ENCODE data around the gene POLR2A.

POLR2A gene

DNA sequence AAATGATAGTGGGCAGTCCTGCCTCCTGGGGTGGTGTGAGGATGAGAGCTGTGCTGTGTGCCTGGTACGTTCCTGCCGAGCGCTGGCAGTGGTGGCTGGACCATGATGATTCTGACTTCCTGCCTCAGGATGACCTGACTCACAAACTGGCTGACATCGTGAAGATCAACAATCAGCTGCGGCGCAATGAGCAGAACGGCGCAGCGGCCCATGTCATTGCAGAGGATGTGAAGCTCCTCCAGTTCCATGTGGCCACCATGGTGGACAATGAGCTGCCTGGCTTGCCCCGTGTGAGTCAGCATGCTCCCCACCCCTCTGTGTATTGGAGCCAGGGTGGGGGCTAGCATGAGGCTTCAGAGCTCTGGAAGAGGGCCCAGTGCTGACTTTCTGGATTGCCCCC, 13.1 kb downstream of the POLR2A start:
- Histone ChIP-seq H3K9ac (ENCODE audit: insufficient read length) (no peak overlapping the region), H3K36me3 (ENCODE audit: insufficient read depth, low read length) (peaks cover 80% of the 10 kb centered on the region), H3K27ac (no peak overlapping the region), H3K4me3 (no peak overlapping the region), H3K9me3 (ENCODE audit: low read depth, low read length) (no peaks in the 10 kb centered on the region)
- TF ChIP-seq POLR2AphosphoS5 (IDR thresholded peaks at IDR 0.05; ENCODE audit: borderline replicate concordance, low read depth, low read length) (no peak), EZH2 (IDR thresholded peaks at IDR 0.05) (no peak), FOXP2 (optimal IDR thresholded peaks at IDR 0.05; ENCODE audit: control extremely low read depth, extremely low read length, insufficient read depth) (no peak)
- DNase-seq (ENCODE audit: low read depth, low spot score) = no peak

DNA sequence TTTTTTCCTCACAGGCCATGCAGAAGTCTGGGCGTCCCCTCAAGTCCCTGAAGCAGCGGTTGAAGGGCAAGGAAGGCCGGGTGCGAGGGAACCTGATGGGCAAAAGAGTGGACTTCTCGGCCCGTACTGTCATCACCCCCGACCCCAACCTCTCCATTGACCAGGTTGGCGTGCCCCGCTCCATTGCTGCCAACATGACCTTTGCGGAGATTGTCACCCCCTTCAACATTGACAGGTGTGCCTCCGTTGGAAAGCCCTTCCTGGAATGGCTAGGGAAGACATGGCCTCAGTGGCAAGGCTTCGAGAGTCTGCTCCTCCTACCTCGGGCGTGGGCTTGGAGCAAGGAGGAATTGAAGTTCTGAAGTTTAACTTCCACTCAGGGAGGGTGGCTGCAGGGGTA, 13.5 kb downstream of the POLR2A start:
- Histone ChIP-seq H3K4me3 (no peak overlapping the region), H3K9me3 (ENCODE audit: low read depth, low read length) (no peaks in the 10 kb centered on the region), H3K9ac (ENCODE audit: insufficient read length) (no peak overlapping the region), H3K36me3 (ENCODE audit: insufficient read depth, low read length) (peaks cover 82% of the 10 kb centered on the region), H3K27ac (no peak overlapping the region)
- TF ChIP-seq FOXP2 (optimal IDR thresholded peaks at IDR 0.05; ENCODE audit: control extremely low read depth, extremely low read length, insufficient read depth) (no peak), POLR2AphosphoS5 (IDR thresholded peaks at IDR 0.05; ENCODE audit: borderline replicate concordance, low read depth, low read length) (no peak), EZH2 (IDR thresholded peaks at IDR 0.05) (no peak)
- DNase-seq (ENCODE audit: low read depth, low spot score) = no peak

DNA sequence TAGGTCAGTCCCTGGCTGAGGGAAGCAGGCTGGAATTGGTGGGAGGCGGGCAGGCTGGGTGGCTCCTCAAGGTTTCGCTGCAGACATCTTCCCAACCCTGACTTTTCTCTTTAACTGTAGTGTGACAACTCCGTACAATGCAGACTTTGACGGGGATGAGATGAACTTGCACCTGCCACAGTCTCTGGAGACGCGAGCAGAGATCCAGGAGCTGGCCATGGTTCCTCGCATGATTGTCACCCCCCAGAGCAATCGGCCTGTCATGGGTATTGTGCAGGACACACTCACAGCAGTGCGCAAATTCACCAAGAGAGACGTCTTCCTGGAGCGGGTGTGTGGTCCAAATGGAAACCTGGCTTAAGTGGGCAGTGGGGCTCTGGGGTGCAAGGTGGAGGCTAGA, 15.0 kb downstream of the POLR2A start:
- no peaks in the 10 kb centered on the region for H3K9me3 ChIP-seq (ENCODE audit: low read depth, low read length)
- H3K4me3 ChIP-seq = no peak overlapping the region
- DNase-seq (ENCODE audit: low read depth, low spot score) = no peak
- H3K9ac ChIP-seq (ENCODE audit: insufficient read length) = no peak overlapping the region
- no peak for TF ChIP-seq FOXP2 (optimal IDR thresholded peaks at IDR 0.05; ENCODE audit: control extremely low read depth, extremely low read length, insufficient read depth)
- no peak for TF ChIP-seq EZH2 (IDR thresholded peaks at IDR 0.05)
- TF ChIP-seq POLR2AphosphoS5 (IDR thresholded peaks at IDR 0.05; ENCODE audit: borderline replicate concordance, low read depth, low read length) = no peak
- H3K36me3 ChIP-seq (ENCODE audit: insufficient read depth, low read length) = peaks cover 88% of the 10 kb centered on the region
- no peak overlapping the region for H3K27ac ChIP-seq

DNA sequence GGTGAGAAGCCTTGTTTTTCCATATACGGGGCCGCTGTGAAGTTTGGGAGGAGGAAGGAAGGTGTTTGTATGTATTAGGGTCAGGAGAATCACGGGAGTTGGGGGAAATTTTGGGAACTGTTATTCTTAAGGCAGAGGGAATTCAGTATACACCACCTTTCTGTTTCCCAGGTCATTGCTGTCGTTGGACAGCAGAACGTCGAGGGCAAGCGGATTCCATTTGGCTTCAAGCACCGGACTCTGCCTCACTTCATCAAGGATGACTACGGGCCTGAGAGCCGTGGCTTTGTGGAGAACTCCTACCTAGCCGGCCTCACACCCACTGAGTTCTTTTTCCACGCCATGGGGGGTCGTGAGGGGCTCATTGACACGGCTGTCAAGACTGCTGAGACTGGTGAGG, 17.6 kb downstream of the POLR2A start:
- DNase-seq (ENCODE audit: low read depth, low spot score) = no peak
- peaks cover 90% of the 10 kb centered on the region for H3K36me3 ChIP-seq (ENCODE audit: insufficient read depth, low read length)
- no peak overlapping the region for H3K27ac ChIP-seq
- no peaks in the 10 kb centered on the region for H3K9me3 ChIP-seq (ENCODE audit: low read depth, low read length)
- TF ChIP-seq EZH2 (IDR thresholded peaks at IDR 0.05) = no peak
- TF ChIP-seq POLR2AphosphoS5 (IDR thresholded peaks at IDR 0.05; ENCODE audit: borderline replicate concordance, low read depth, low read length) = no peak
- no peak for TF ChIP-seq FOXP2 (optimal IDR thresholded peaks at IDR 0.05; ENCODE audit: control extremely low read depth, extremely low read length, insufficient read depth)
- H3K4me3 ChIP-seq = no peak overlapping the region
- no peak overlapping the region for H3K9ac ChIP-seq (ENCODE audit: insufficient read length)

DNA sequence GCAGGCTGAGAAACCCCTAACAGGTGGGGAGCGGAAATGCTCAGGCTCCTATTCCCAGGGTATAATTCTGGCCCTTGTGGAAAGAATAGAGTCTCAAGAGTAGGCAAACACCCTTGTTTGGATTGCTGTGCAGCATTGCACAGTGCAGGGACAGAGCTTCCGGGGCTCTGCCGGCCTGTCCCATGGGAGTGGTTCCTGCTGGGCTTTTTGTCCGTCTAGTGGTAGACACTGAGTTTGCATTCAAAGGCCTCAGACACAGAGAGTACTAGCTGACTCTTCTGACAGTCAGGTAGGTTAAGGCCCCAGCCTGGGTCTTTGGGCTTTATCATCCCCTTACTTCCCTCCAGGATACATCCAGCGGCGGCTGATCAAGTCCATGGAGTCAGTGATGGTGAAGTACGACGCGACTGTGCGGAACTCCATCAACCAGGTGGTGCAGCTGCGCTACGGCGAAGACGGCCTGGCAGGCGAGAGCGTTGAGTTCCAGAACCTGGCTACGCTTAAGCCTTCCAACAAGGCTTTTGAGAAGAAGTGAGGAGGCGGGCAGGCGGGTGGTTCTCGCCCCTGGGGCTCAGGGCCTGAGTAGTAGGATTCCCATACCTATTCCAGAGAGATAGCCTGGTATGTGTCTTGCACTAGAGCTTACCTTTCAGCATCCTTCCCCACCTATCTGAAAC, 18.1 kb downstream of the POLR2A start:
- no peaks in the 10 kb centered on the region for H3K9me3 ChIP-seq (ENCODE audit: low read depth, low read length)
- TF ChIP-seq EZH2 (IDR thresholded peaks at IDR 0.05) = no peak
- no peak for TF ChIP-seq POLR2AphosphoS5 (IDR thresholded peaks at IDR 0.05; ENCODE audit: borderline replicate concordance, low read depth, low read length)
- TF ChIP-seq FOXP2 (optimal IDR thresholded peaks at IDR 0.05; ENCODE audit: control extremely low read depth, extremely low read length, insufficient read depth) = no peak
- peaks cover 90% of the 10 kb centered on the region for H3K36me3 ChIP-seq (ENCODE audit: insufficient read depth, low read length)
- no peak overlapping the region for H3K27ac ChIP-seq
- no peak for DNase-seq (ENCODE audit: low read depth, low spot score)
- H3K9ac ChIP-seq (ENCODE audit: insufficient read length) = no peak overlapping the region
- no peak overlapping the region for H3K4me3 ChIP-seq

DNA sequence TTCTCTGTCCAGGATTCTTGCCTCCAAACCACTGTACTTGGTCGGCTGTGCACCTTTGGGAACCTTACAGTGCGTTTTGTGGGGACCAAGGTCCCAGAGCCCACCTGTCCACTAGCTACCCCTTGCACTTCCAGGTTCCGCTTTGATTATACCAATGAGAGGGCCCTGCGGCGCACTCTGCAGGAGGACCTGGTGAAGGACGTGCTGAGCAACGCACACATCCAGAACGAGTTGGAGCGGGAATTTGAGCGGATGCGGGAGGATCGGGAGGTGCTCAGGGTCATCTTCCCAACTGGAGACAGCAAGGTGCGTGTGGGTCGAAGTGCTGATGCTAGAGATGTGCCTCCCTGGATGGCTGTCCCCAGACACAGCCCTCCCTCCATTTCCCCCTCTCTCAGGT, 18.8 kb downstream of the POLR2A start:
- Histone ChIP-seq H3K9ac (ENCODE audit: insufficient read length) (no peak overlapping the region), H3K4me3 (no peak overlapping the region), H3K27ac (no peak overlapping the region), H3K36me3 (ENCODE audit: insufficient read depth, low read length) (peaks cover 90% of the 10 kb centered on the region), H3K9me3 (ENCODE audit: low read depth, low read length) (no peaks in the 10 kb centered on the region)
- no peak for DNase-seq (ENCODE audit: low read depth, low spot score)
- TF ChIP-seq POLR2AphosphoS5 (IDR thresholded peaks at IDR 0.05; ENCODE audit: borderline replicate concordance, low read depth, low read length) (no peak), FOXP2 (optimal IDR thresholded peaks at IDR 0.05; ENCODE audit: control extremely low read depth, extremely low read length, insufficient read depth) (no peak), EZH2 (IDR thresholded peaks at IDR 0.05) (no peak)

DNA sequence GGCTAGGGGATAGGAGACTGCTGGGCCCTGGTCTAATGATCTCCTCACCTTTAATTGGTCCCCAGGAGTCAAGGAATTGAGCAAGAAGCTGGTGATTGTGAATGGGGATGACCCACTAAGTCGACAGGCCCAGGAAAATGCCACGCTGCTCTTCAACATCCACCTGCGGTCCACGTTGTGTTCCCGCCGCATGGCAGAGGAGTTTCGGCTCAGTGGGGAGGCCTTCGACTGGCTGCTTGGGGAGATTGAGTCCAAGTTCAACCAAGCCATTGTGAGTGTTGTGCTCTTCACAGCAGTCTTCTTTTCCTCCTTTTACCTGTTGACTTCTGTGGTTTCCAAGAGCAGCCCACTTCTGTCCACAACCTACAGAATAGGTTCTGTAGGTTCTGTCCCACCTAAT, 19.4 kb downstream of the POLR2A start:
- Histone ChIP-seq H3K9me3 (ENCODE audit: low read depth, low read length) (no peaks in the 10 kb centered on the region), H3K27ac (no peak overlapping the region), H3K4me3 (no peak overlapping the region), H3K36me3 (ENCODE audit: insufficient read depth, low read length) (peaks cover 90% of the 10 kb centered on the region), H3K9ac (ENCODE audit: insufficient read length) (no peak overlapping the region)
- DNase-seq (ENCODE audit: low read depth, low spot score) = no peak
- TF ChIP-seq FOXP2 (optimal IDR thresholded peaks at IDR 0.05; ENCODE audit: control extremely low read depth, extremely low read length, insufficient read depth) = no peak
- no peak for TF ChIP-seq EZH2 (IDR thresholded peaks at IDR 0.05)
- no peak for TF ChIP-seq POLR2AphosphoS5 (IDR thresholded peaks at IDR 0.05; ENCODE audit: borderline replicate concordance, low read depth, low read length)

DNA sequence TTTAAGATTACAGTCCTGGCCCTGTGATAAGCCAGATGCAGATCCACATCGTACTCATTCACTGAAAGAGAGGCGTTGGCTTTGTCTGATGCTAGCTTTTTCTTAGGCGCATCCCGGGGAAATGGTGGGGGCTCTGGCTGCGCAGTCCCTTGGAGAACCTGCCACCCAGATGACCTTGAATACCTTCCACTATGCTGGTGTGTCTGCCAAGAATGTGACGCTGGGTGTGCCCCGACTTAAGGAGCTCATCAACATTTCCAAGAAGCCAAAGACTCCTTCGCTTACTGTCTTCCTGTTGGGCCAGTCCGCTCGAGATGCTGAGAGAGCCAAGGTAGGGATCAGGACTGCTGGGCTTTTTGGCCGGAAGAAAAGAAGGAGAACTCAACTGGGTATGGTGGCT, 24.0 kb downstream of the POLR2A start:
- H3K4me3 ChIP-seq = no peak overlapping the region
- peaks cover 96% of the 10 kb centered on the region for H3K36me3 ChIP-seq (ENCODE audit: insufficient read depth, low read length)
- H3K9me3 ChIP-seq (ENCODE audit: low read depth, low read length) = no peaks in the 10 kb centered on the region
- no peak for TF ChIP-seq EZH2 (IDR thresholded peaks at IDR 0.05)
- no peak for TF ChIP-seq FOXP2 (optimal IDR thresholded peaks at IDR 0.05; ENCODE audit: control extremely low read depth, extremely low read length, insufficient read depth)
- no peak for TF ChIP-seq POLR2AphosphoS5 (IDR thresholded peaks at IDR 0.05; ENCODE audit: borderline replicate concordance, low read depth, low read length)
- no peak overlapping the region for H3K27ac ChIP-seq
- DNase-seq (ENCODE audit: low read depth, low spot score) = no peak
- H3K9ac ChIP-seq (ENCODE audit: insufficient read length) = no peak overlapping the region

DNA sequence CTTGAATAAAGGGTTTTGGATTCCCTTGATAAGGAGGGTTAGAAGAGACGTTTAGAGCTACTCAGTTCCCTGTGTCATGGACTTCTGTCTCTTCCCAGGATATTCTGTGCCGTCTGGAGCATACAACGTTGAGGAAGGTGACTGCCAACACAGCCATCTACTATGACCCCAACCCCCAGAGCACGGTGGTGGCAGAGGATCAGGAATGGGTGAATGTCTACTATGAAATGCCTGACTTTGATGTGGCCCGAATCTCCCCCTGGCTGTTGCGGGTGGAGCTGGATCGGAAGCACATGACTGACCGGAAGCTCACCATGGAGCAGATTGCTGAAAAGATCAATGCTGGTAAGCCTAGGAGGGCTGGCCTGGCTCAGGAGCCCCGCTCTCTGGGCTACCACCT, 24.7 kb downstream of the POLR2A start:
- H3K36me3 ChIP-seq (ENCODE audit: insufficient read depth, low read length) = peaks cover 96% of the 10 kb centered on the region
- no peaks in the 10 kb centered on the region for H3K9me3 ChIP-seq (ENCODE audit: low read depth, low read length)
- no peak overlapping the region for H3K4me3 ChIP-seq
- no peak overlapping the region for H3K9ac ChIP-seq (ENCODE audit: insufficient read length)
- no peak for DNase-seq (ENCODE audit: low read depth, low spot score)
- no peak for TF ChIP-seq EZH2 (IDR thresholded peaks at IDR 0.05)
- no peak for TF ChIP-seq FOXP2 (optimal IDR thresholded peaks at IDR 0.05; ENCODE audit: control extremely low read depth, extremely low read length, insufficient read depth)
- TF ChIP-seq POLR2AphosphoS5 (IDR thresholded peaks at IDR 0.05; ENCODE audit: borderline replicate concordance, low read depth, low read length) = no peak
- no peak overlapping the region for H3K27ac ChIP-seq

All from SK-N-MC (cell line).